Uterus (tissue), 2 donors: ENCODE results near the gene C1QB.

Source experiments
- POLR2A ChIP-seq, 2 donors: fragments of 450-650 bp; IDR thresholded peaks; one replicate each; pipeline ENCODE4 v1.6.1; 2016; ENCODE audit warnings: antibody characterized with exemption in 2 of 2, mild to moderate bottlenecking in 1 of 2, moderate library complexity in 1 of 2
- TF ChIP-seq, protein P1 (sequence below), 4 experiments: fragments of 200-600 bp in 2 of 4; fragments of 450-650 bp in 2 of 4; sonication (generic) in 2 of 4; IDR thresholded peaks; one replicate each; pipeline ENCODE4 v1.5.1; 2016 to 2019; ENCODE audit warnings: antibody characterized with exemption in 4 of 4, mild to moderate bottlenecking in 2 of 4, moderate library complexity in 1 of 4

DNA sequence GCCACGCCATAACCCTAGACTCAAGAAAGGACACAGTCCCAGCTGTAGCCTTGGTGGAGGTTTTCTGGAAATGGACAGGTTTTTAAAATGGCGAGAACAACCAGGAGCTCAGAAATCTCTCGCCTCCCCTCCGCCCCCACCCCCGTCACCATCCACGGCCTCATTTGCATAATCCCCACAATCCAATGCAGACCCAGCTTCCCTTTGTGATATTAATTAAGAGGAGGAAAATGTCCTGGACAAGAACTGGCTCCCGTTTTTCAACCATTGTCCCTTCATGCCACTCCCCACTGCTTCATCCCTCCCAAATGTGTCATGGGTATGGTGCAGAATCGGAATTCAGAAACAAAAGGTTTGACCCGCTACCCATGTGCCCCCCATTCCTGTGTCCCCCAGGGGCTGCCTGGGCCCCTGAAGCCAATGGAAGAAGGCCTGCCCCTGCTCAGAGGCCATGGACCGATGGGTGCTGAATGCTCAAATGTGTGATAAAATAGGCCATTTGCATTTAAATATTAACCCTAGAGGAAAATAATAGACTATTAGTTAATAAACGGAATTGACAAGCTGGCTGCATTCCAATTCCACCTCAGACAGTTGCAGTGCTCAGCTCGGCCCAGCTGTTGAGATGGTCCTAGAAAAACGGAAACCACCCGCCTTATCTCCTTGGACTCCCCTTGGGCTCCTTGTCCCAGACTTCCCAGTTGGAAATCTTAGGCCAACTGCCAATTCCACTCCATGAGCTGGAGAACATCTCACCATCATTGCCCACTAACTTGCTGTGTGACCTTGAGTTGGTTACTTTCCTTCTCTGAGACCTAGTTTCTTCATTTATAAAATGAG lies 46.9 kb downstream of the C1QB start:
- no peak for TF ChIP-seq POLR2A (IDR thresholded peaks at IDR 0.05)
- TF ChIP-seq, protein P1, sequence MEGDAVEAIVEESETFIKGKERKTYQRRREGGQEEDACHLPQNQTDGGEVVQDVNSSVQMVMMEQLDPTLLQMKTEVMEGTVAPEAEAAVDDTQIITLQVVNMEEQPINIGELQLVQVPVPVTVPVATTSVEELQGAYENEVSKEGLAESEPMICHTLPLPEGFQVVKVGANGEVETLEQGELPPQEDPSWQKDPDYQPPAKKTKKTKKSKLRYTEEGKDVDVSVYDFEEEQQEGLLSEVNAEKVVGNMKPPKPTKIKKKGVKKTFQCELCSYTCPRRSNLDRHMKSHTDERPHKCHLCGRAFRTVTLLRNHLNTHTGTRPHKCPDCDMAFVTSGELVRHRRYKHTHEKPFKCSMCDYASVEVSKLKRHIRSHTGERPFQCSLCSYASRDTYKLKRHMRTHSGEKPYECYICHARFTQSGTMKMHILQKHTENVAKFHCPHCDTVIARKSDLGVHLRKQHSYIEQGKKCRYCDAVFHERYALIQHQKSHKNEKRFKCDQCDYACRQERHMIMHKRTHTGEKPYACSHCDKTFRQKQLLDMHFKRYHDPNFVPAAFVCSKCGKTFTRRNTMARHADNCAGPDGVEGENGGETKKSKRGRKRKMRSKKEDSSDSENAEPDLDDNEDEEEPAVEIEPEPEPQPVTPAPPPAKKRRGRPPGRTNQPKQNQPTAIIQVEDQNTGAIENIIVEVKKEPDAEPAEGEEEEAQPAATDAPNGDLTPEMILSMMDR (IDR thresholded peaks at IDR 0.05), result no peak
